ENCODE data around the gene VIM.

- no peak for TF ChIP-seq GATA2 (IDR thresholded peaks at IDR 0.05; ENCODE audit: low read depth, low read length)
- TF ChIP-seq GATA3 (IDR thresholded peaks at IDR 0.05; ENCODE audit: low read depth, low read length): no peak
These were observed 42.2 kb upstream of the VIM start for GRCh38 chr10:17185873-17186272.
